BLaER1 (cell line): Measurements from ENCODE around the gene PCYT1B.
A peak's percentile ranks its signal among the peaks of the same experiment; 100 is the strongest.
"Not testable (repeated sequence)": the region's sequence is repeated elsewhere in the genome, so short reads cannot be mapped to it uniquely, and the experiment has no call there.

Source experiments
- H3K27ac ChIP-seq: shearing (Covaris generic); formaldehyde crosslinking; 2 replicates; pipeline ENCODE4 v1.8.1; 2022
- H3K27me3 ChIP-seq: shearing (Covaris generic); formaldehyde crosslinking; 2 replicates; pipeline ENCODE4 v1.8.1; 2022
- H3K36me3 ChIP-seq: shearing (Covaris generic); formaldehyde crosslinking; 2 replicates; pipeline ENCODE4 v1.8.1; 2022
- H3K4me1 ChIP-seq: shearing (Covaris generic); formaldehyde crosslinking; 2 replicates; pipeline ENCODE4 v1.8.1; 2022
- H3K4me2 ChIP-seq: shearing (Covaris generic); formaldehyde crosslinking; 2 replicates; pipeline ENCODE4 v1.8.1; 2022
- H3K4me3 ChIP-seq: shearing (Covaris generic); formaldehyde crosslinking; 2 replicates; pipeline ENCODE4 v1.8.1; 2022
- H3K9ac ChIP-seq: shearing (Covaris generic); formaldehyde crosslinking; 2 replicates; pipeline ENCODE4 v1.8.1; 2022
- H3K9me3 ChIP-seq: shearing (Covaris generic); formaldehyde crosslinking; 2 replicates; pipeline ENCODE4 v1.8.1; 2022
- H4K20me1 ChIP-seq: shearing (Covaris generic); formaldehyde crosslinking; 2 replicates; pipeline ENCODE4 v1.8.1; 2022
- Cebpa-rat ChIP-seq: shearing (Covaris generic); IDR thresholded peaks from 2 replicates; pipeline ENCODE4 v1.8.1; 2022

PCYT1B gene

GRCh38 chrX:24648495-24648894 lies 1.3 kb upstream of the PCYT1B start:
- H3K27ac ChIP-seq = no peak overlapping the region
- no peak overlapping the region for H3K9ac ChIP-seq
- peaks cover 6% of the 10 kb centered on the region; the same call in 1 of the 2 replicates for H3K27me3 ChIP-seq
- no peak overlapping the region for H3K4me3 ChIP-seq
- peaks cover 6% of the 10 kb centered on the region; the same call in 1 of the 2 replicates for H3K4me1 ChIP-seq
- H4K20me1 ChIP-seq = no peaks in the 10 kb centered on the region
- H3K9me3 ChIP-seq = 0 out of 2 replicates have a peak, but pooled peaks cover 5% of the 10 kb centered on the region
- TF ChIP-seq Cebpa-rat = no peak
- H3K36me3 ChIP-seq = no peaks in the 10 kb centered on the region
- H3K4me2 ChIP-seq = no peak overlapping the region

- Histone ChIP-seq H3K36me3 (no peaks in the 10 kb centered on the region), H4K20me1 (no peaks in the 10 kb centered on the region), H3K4me2 (0 out of 2 replicates have a peak overlapping the region, but pooled peaks have one; percentile 46), H3K4me3 (no peak overlapping the region), H3K27ac (no peak overlapping the region), H3K4me1 (peaks cover 6% of the 10 kb centered on the region; the same call in 1 of the 2 replicates), H3K9ac (no peak overlapping the region), H3K27me3 (peaks cover 6% of the 10 kb centered on the region; the same call in 1 of the 2 replicates), H3K9me3 (0 out of 2 replicates have a peak, but pooled peaks cover 5% of the 10 kb centered on the region)
- no peak for TF ChIP-seq Cebpa-rat
Observed at GRCh38 chrX:24646745-24647182, 383 bp downstream of the PCYT1B start.

GRCh38 chrX:24646006-24646405 lies 1.1 kb downstream of the PCYT1B start:
- Histone ChIP-seq H3K9ac (no peak overlapping the region), H3K27ac (no peak overlapping the region), H3K27me3 (peaks cover 6% of the 10 kb centered on the region; the same call in 1 of the 2 replicates), H3K4me1 (peaks cover 6% of the 10 kb centered on the region; the same call in 1 of the 2 replicates), H3K9me3 (0 out of 2 replicates have a peak, but pooled peaks cover 5% of the 10 kb centered on the region), H4K20me1 (no peaks in the 10 kb centered on the region), H3K36me3 (no peaks in the 10 kb centered on the region), H3K4me2 (no peak overlapping the region), H3K4me3 (no peak overlapping the region)
- no peak for TF ChIP-seq Cebpa-rat

GRCh38 chrX:24643116-24643515 lies 4.0 kb downstream of the PCYT1B start:
- no peak overlapping the region for H3K27ac ChIP-seq
- no peak for TF ChIP-seq Cebpa-rat
- no peaks in the 10 kb centered on the region for H3K36me3 ChIP-seq
- 0 out of 2 replicates have a peak, but pooled peaks cover 5% of the 10 kb centered on the region for H3K9me3 ChIP-seq
- H3K4me1 ChIP-seq = peaks cover 6% of the 10 kb centered on the region; the same call in 1 of the 2 replicates
- no peaks in the 10 kb centered on the region for H4K20me1 ChIP-seq
- H3K4me2 ChIP-seq = no peak overlapping the region
- H3K27me3 ChIP-seq = peaks cover 9% of the 10 kb centered on the region; the same call in 1 of the 2 replicates
- H3K4me3 ChIP-seq = no peak overlapping the region
- no peak overlapping the region for H3K9ac ChIP-seq

- Histone ChIP-seq H3K4me2 (no peak overlapping the region), H3K36me3 (no peaks in the 10 kb centered on the region), H3K4me1 (no peaks in the 10 kb centered on the region), H3K4me3 (no peak overlapping the region), H3K27ac (no peak overlapping the region), H3K9ac (no peak overlapping the region), H3K9me3 (peaks cover 7% of the 10 kb centered on the region; the same call in 1 of the 2 replicates), H3K27me3 (no peaks in the 10 kb centered on the region), H4K20me1 (no peaks in the 10 kb centered on the region)
- TF ChIP-seq Cebpa-rat = no peak
Observed at GRCh38 chrX:24629701-24630100, 17.4 kb downstream of the PCYT1B start.

GRCh38 chrX:24619647-24620046 lies 27.5 kb downstream of the PCYT1B start:
- no peaks in the 10 kb centered on the region for H3K36me3 ChIP-seq
- H3K27me3 ChIP-seq = no peaks in the 10 kb centered on the region
- no peak overlapping the region for H3K4me3 ChIP-seq
- no peak overlapping the region for H3K27ac ChIP-seq
- no peak overlapping the region for H3K9ac ChIP-seq
- H3K4me1 ChIP-seq = no peaks in the 10 kb centered on the region
- no peaks in the 10 kb centered on the region for H4K20me1 ChIP-seq
- no peaks in the 10 kb centered on the region for H3K9me3 ChIP-seq
- no peak for TF ChIP-seq Cebpa-rat
- H3K4me2 ChIP-seq = no peak overlapping the region

GRCh38 chrX:24610516-24610915 lies 36.6 kb downstream of the PCYT1B start:
- H3K4me1 ChIP-seq = no peaks in the 10 kb centered on the region
- H3K36me3 ChIP-seq = no peaks in the 10 kb centered on the region
- H3K27ac ChIP-seq = no peak overlapping the region
- TF ChIP-seq Cebpa-rat = no peak
- H3K27me3 ChIP-seq = no peaks in the 10 kb centered on the region
- no peaks in the 10 kb centered on the region for H3K9me3 ChIP-seq
- no peak overlapping the region for H3K9ac ChIP-seq
- H3K4me3 ChIP-seq = no peak overlapping the region
- H3K4me2 ChIP-seq = no peak overlapping the region
- no peaks in the 10 kb centered on the region for H4K20me1 ChIP-seq

- Histone ChIP-seq H3K4me2 (no peak overlapping the region), H3K36me3 (no peaks in the 10 kb centered on the region), H3K27ac (no peak overlapping the region)
Observed at GRCh38 chrX:24607616-24608015, 39.5 kb downstream of the PCYT1B start.

GRCh38 chrX:24605941-24606340 lies 41.2 kb downstream of the PCYT1B start:
- H3K27ac ChIP-seq, H3K27me3 ChIP-seq, H3K4me2 ChIP-seq, H3K4me1 ChIP-seq, H3K36me3 ChIP-seq, H3K4me3 ChIP-seq, H3K9ac ChIP-seq, H4K20me1 ChIP-seq, H3K9me3 ChIP-seq: not testable (repeated sequence)

More at GRCh38 chrX:24607616-24608015, 39.5 kb downstream of the PCYT1B start:
- Histone ChIP-seq H3K4me3 (no peak overlapping the region), H3K27me3 (no peaks in the 10 kb centered on the region), H3K9ac (no peak overlapping the region), H3K4me1 (no peaks in the 10 kb centered on the region), H4K20me1 (no peaks in the 10 kb centered on the region), H3K9me3 (no peaks in the 10 kb centered on the region)
- no peak for TF ChIP-seq Cebpa-rat

- Histone ChIP-seq H3K4me2 (no peak overlapping the region), H3K36me3 (no peaks in the 10 kb centered on the region), H3K27ac (no peak overlapping the region), H3K4me3 (no peak overlapping the region), H3K27me3 (no peaks in the 10 kb centered on the region), H3K9ac (no peak overlapping the region), H3K4me1 (no peaks in the 10 kb centered on the region), H3K9me3 (no peaks in the 10 kb centered on the region), H4K20me1 (no peaks in the 10 kb centered on the region)
- TF ChIP-seq Cebpa-rat = no peak
Observed at GRCh38 chrX:24603191-24603590, 44.0 kb downstream of the PCYT1B start.

- no peaks in the 10 kb centered on the region for H3K36me3 ChIP-seq
- H3K9ac ChIP-seq = no peak overlapping the region
- no peak overlapping the region for H3K4me2 ChIP-seq
- no peak overlapping the region for H3K27ac ChIP-seq
- no peak overlapping the region for H3K4me3 ChIP-seq
- no peaks in the 10 kb centered on the region for H4K20me1 ChIP-seq
- no peak for TF ChIP-seq Cebpa-rat
- H3K27me3 ChIP-seq = no peaks in the 10 kb centered on the region
- no peaks in the 10 kb centered on the region for H3K4me1 ChIP-seq
- no peaks in the 10 kb centered on the region for H3K9me3 ChIP-seq
Observed at GRCh38 chrX:24601858-24602257, 45.3 kb downstream of the PCYT1B start.
